T-helper 17 cell (primary cell): ENCODE measurements around the gene GRB2. TPM values are rescaled to one million over a fixed set of nuclear protein-coding genes. Genes with fewer than 3 reads are reported as not detected.
"Not testable (repeated sequence)": the region's sequence is repeated elsewhere in the genome, so short reads cannot be mapped to it uniquely, and the experiment has no call there.

Experiments used
- ATAC-seq: fragments of 150-1000 bp; cut with Tn5 transposase; 2 replicates; pipeline ENCODE4 v1.10.0; 2021; ENCODE audit warnings: mild to moderate bottlenecking, moderate library complexity
- DNase-seq, 3 donors: peaks; one replicate each; pipeline versions ENCODE4 v3.0.0 to v3.0.0-alpha.2; 2020 to 2021
- H3K9me3 ChIP-seq: one replicate; pipeline ENCODE4 v1.7.0; 2013; ENCODE audit warnings: low read length, mild to moderate bottlenecking; ENCODE audit not compliant: control insufficient read depth, poor library complexity, severe bottlenecking
- H3K27ac Mint-ChIP-seq: one replicate; pipeline ENCODE4 v1.8.0; 2022; ENCODE audit warnings: mild to moderate bottlenecking, moderate library complexity, mixed read lengths
- H3K27me3 Mint-ChIP-seq: one replicate; pipeline ENCODE4 v1.8.0; 2022; ENCODE audit warnings: mixed read lengths
- H3K36me3 Mint-ChIP-seq: one replicate; pipeline ENCODE4 v1.8.0; 2022; ENCODE audit warnings: low read depth, mixed read lengths
- H3K4me1 Mint-ChIP-seq: one replicate; pipeline ENCODE4 v1.8.0; 2022; ENCODE audit warnings: mild to moderate bottlenecking, mixed read lengths
- H3K4me3 Mint-ChIP-seq: one replicate; pipeline ENCODE4 v1.8.0; 2022; ENCODE audit warnings: mild to moderate bottlenecking, moderate library complexity, mixed read lengths
- total RNA-seq, 4 donors: library from RNA in 2 of 4; stranded (reverse) in 2 of 4; gene quantifications; one replicate each; pipeline ENCODE4 v1.2.3 and lab custom pipeline; 2022 to 2026

The GRB2 gene
- total RNA-seq, 2 donors from 2014 or later, result 112 to 117 TPM

DNA sequence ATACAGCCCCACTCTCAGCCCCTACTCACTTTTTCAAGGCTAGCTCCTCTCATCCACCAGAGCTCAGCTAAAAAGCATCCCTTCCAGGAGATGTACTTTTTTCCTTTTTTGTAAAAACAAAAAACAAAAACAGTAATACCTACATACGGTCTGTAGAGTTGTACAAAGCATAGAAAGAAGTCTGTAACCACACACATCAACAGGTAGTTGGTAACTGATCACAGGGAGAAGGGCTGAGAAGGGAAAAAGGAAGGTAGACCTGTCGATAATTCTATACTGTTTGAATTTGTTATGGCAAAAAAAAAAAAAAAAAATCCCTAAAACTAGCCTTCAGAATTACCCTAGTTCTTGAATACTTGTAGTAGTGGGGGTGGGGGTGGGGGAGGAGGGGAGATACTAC lies 117.1 kb downstream of the GRB2 start:
- Mint-ChIP-seq H3K4me3 (peak overlapping the region; percentile 99), H3K27ac (peak overlapping the region; percentile 86), H3K27me3 (no peaks in the 10 kb centered on the region), H3K4me1 (peaks cover 12% of the 10 kb centered on the region), H3K36me3 (peaks cover 2% of the 10 kb centered on the region)
- ATAC-seq (no peak), DNase-seq (no peak)
- no peaks in the 10 kb centered on the region for H3K9me3 ChIP-seq

DNA sequence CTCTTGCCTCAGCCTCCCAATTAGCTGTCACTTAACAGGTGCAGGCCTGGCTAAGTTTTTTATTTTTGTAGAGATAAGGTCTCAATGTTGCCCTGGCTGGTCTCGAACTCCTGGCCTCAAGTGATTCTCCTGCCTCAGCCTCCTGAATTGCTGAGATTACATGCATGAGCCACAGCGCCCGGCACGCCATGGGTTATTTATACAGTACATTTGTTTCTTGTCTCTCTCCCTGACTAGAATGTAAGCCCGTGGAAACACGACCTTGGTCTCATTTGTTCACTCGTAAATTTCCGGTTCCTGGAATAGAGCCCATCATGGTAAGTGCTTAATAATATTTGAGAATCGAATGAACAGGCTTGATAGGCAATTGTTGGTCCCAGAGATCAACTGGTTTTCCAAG lies 118.3 kb downstream of the GRB2 start:
- DNase-seq (no peak), ATAC-seq (no peak)
- Mint-ChIP-seq H3K36me3 (peaks cover 2% of the 10 kb centered on the region), H3K4me1 (peaks cover 12% of the 10 kb centered on the region), H3K4me3 (peak overlapping the region; percentile 99), H3K27me3 (no peaks in the 10 kb centered on the region), H3K27ac (no peak overlapping the region)
- no peaks in the 10 kb centered on the region for H3K9me3 ChIP-seq

DNA sequence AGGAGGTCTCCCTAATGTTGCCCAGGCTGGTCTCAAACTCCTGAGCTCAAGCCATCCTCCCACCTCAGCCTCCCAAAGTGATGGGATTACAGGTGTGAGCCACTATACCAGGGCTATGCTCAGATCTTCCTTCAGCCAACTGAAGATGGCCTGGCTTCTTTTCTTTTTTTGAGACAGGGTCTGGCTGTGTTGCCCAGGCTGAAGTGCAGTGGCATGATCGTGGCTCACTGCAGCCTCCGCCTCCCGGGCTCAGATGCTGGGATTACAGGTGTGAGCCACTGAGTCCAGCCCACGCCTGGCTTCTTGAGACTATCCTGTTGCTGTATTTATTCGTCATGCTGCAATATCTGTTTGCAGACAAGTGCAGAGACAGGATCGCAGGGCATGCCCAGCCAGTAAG lies 120.4 kb downstream of the GRB2 start:
- no peak for ATAC-seq
- peaks cover 12% of the 10 kb centered on the region for H3K4me1 Mint-ChIP-seq
- H3K4me3 Mint-ChIP-seq, result no peak overlapping the region
- no peaks in the 10 kb centered on the region for H3K27me3 Mint-ChIP-seq
- no peak for DNase-seq
- no peak overlapping the region for H3K27ac Mint-ChIP-seq
- H3K9me3 ChIP-seq, result no peaks in the 10 kb centered on the region
- H3K36me3 Mint-ChIP-seq, result peaks cover 2% of the 10 kb centered on the region

DNA sequence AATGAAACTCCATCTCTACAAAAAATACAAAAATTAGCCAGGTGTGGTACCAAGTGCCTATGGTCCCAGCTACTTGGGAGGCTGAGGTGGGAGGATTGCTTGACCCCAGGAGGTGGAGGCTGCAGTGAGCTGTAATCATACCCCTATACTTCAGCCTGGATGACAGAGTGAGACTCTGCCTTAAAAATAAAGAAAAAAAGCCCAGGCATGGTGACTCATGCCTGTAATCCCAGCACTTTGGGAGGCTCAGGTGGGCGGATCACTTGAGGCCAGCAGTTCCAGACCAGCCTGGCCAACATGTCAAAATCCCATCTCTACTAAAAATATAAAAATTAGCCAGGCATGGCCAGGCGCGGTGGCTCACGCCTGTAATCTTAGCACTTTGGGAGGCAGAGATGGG lies 125.3 kb downstream of the GRB2 start:
- H3K4me1 Mint-ChIP-seq, ATAC-seq, H3K27ac Mint-ChIP-seq, H3K9me3 ChIP-seq, H3K4me3 Mint-ChIP-seq, H3K36me3 Mint-ChIP-seq, H3K27me3 Mint-ChIP-seq, DNase-seq: not testable (repeated sequence)

DNA sequence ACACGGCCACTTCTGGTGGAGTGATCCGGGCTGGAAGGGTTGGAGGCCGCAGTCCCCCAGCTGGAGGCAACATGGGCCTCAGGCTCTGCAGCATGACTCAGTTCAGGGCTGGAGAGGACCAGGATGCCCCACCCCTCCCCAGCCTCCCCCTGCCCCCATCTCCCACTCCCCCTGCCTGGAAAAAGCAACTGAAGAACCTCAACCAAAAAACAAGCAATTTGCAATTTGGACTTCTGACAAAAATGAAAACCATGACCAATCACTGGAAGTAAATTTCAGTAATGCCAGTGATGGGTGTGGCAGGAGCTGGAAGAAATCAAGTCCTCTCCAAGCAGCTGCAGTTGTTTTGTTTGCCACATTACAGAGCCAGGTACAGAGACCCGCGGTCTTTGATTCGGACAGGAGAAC lies 127.8 kb downstream of the GRB2 start:
- H3K4me3 Mint-ChIP-seq, result no peak overlapping the region
- ATAC-seq, result no peak

DNA sequence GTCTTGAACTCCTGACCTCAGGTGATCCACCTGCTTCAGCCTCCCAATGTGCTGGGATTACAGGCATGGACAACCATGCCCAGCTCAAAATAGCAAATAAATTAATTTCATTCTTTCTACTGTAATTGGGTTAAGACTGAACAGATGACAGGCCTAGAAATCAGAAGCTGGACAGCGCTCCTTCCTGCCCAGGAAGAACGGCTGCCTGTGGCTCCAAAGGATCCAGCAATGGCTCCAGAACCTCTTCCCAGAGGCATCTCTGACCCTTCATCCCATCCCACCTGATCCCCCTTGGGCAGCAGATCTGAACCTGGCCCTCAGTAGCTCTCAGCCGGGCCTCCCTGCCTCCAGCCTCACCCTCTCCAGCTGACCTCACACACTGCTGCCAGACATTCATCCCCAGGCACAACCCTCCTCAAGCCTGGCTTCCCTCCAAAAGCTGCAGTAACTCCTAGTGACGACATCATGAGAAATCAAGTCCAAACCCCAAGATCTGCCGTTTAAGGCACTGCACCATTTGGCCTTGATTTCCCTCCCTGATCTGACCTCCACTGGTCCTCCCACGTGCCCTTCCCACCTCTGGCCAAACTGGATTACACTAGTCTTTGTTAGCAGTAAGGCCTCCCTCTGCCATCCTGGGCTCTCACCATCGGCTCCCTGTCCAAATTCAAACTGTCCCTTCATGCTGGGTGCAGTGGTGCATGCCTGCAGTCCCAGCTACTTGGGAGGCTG lies 131.3 kb downstream of the GRB2 start:
- peaks cover 24% of the 10 kb centered on the region for H3K4me1 Mint-ChIP-seq
- peak overlapping the region; percentile 81 for H3K27ac Mint-ChIP-seq
- no peak for DNase-seq
- peaks cover 2% of the 10 kb centered on the region for H3K36me3 Mint-ChIP-seq
- H3K27me3 Mint-ChIP-seq, result no peaks in the 10 kb centered on the region
- no peak overlapping the region for H3K4me3 Mint-ChIP-seq
- H3K9me3 ChIP-seq, result no peaks in the 10 kb centered on the region
- no peak for ATAC-seq

More for the DNA sequence above, 127.8 kb downstream of the GRB2 start:
- Mint-ChIP-seq H3K27me3 (no peaks in the 10 kb centered on the region), H3K36me3 (peaks cover 2% of the 10 kb centered on the region), H3K27ac (no peak overlapping the region), H3K4me1 (peaks cover 11% of the 10 kb centered on the region)
- DNase-seq, result no peak
- H3K9me3 ChIP-seq, result no peaks in the 10 kb centered on the region

DNA sequence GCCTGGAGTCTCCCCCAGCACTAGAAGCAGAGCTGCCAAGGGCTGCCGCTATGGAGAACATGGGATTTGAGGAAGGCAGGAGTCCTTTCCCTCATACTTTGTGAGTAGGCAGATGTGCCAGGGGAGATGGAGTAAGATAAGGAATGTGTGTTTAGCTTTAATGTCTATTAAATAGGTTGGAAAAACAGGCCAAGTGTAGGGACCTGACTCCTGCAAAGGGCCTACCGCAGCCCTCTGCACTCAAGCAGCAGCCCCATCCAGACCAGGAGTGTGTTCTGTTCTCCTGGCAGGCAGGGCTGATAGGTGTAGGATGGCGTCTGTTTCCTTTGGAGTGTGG lies 132.7 kb downstream of the GRB2 start:
- peak overlapping the region; percentile 90 for H3K4me3 Mint-ChIP-seq
- DNase-seq (no peak), ATAC-seq (no peak)
- H3K9me3 ChIP-seq, result no peaks in the 10 kb centered on the region
- peak overlapping the region; percentile 81 for H3K27ac Mint-ChIP-seq
- H3K4me1 Mint-ChIP-seq, result peaks cover 26% of the 10 kb centered on the region
- H3K27me3 Mint-ChIP-seq, result no peaks in the 10 kb centered on the region
- H3K36me3 Mint-ChIP-seq, result peaks cover 2% of the 10 kb centered on the region

DNA sequence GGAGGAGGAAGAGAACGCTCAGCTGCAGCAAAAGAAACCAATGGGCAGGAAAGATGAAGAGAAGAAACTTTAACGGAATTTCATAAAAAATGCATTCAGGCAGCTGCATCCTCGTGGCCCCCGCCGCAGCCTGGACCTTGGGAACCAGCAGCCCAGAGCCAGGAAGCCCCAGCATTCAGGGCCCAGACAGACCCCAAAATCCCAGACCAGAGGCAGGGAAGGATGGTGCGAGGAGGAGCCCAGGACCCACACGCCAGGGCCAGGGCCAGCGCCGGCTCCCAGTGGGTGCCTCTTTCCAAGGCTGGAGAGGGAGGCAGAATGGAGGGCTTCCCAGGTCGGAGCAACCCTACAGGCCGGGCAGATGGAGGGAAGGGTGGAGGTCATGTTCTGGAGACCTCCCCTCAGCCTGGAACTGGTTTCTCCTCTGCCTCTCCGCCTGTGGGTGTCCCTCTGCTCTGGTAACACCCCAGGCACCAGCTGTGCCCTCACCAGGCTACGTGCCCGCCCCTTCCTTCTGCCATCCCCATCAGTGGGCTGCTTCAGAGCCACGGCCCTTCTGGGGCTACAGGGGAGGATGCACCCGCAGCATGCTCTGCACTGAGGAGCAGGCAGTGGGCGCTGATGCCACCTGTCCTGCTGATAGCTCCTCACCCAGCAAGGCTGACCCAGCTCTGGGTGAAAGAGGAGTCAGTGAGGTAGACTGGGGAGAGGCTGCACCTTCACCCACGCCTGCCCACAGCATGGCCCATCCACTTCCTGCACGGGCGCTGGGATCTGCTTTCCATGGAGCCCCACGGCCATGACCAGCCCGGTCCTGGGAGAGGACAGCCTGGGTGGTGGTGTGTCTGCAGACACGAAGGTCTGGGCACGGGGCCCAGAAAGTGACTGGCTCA lies 133.3 kb downstream of the GRB2 start:
- peak overlapping the region; percentile 90 for H3K4me3 Mint-ChIP-seq
- ATAC-seq, result no peak

DNA sequence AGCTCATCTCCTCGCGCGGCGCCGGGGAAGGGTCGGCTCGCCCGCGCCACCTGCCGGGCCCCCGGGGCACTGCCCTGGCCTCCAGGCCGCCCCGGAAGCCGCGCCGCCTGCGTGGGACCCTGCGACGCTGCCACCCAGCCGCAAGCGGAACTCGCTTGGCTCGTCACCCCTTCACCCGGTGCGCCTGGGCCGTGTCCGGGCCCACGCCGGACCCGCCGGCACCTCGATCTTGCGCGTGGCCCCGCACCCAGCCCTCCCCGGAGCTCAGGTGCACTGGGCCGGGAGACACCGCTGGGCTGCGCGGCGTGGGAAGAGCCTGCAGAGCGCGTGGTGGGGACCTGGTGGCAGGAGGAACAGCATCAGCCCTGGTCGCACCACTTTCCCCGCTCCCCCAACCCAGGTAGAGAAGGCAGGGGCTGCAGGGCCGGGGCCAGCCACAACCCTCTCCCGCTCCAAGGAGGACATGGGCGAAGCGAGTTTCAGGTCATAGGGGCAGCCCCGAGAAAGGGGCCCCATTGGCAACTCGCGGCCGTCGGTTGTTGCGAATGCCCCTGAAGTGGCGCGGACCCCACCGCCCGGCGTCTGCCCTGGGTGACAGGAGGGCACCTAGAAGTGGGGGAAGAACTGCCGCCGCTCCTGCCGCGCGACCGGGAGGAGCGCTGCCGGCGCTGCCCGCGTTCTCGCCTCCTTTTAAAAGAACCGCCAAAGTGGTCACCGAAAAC lies 134.1 kb downstream of the GRB2 start:
- H3K27me3 Mint-ChIP-seq, result no peaks in the 10 kb centered on the region
- ATAC-seq (peak; percentile 92), DNase-seq (peak; percentile 85 to 92 (median 88))
- no peaks in the 10 kb centered on the region for H3K9me3 ChIP-seq
- peak overlapping the region; percentile 90 for H3K4me3 Mint-ChIP-seq
- peak overlapping the region; percentile 74 for H3K27ac Mint-ChIP-seq
- H3K4me1 Mint-ChIP-seq, result peaks cover 26% of the 10 kb centered on the region
- peaks cover 2% of the 10 kb centered on the region for H3K36me3 Mint-ChIP-seq

More for the DNA sequence above, 133.3 kb downstream of the GRB2 start:
- Mint-ChIP-seq H3K27me3 (no peaks in the 10 kb centered on the region), H3K4me1 (peaks cover 26% of the 10 kb centered on the region), H3K27ac (peak overlapping the region; percentile 81), H3K36me3 (peaks cover 2% of the 10 kb centered on the region)
- DNase-seq, result no peak
- H3K9me3 ChIP-seq, result no peaks in the 10 kb centered on the region

DNA sequence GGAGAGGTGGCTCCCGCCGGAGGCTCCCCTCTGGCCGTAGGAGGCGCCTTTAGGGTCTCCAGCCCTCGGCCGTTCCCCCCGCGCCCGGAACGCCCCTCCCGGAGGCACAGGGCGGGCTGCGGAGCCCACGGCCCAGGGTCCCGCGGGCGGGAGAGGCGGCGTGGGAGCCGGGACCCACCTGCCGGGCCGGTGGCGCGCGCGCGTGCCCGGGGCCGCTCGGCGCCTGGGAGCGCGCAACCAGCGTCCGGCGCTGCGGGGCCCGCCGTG lies 134.6 kb downstream of the GRB2 start, which contains the start of gene MIF4GD:
MIF4GD (minus strand) TSS at position 266 of the 267 bp plus-strand sequence. CDS start 1,036 bp downstream, outside the sequence.
- Mint-ChIP-seq H3K4me3 (peak within 1 kb of the TSS; percentile 90), H3K27ac (peak within 1 kb of the TSS; percentile 80), H3K36me3 (peaks cover 2% of the 10 kb centered on the region), H3K4me1 (peaks cover 26% of the 10 kb centered on the region), H3K27me3 (no peaks in the 10 kb centered on the region)
- DNase-seq (no peak), ATAC-seq (no peak)
- no peaks in the 10 kb centered on the region for H3K9me3 ChIP-seq

DNA sequence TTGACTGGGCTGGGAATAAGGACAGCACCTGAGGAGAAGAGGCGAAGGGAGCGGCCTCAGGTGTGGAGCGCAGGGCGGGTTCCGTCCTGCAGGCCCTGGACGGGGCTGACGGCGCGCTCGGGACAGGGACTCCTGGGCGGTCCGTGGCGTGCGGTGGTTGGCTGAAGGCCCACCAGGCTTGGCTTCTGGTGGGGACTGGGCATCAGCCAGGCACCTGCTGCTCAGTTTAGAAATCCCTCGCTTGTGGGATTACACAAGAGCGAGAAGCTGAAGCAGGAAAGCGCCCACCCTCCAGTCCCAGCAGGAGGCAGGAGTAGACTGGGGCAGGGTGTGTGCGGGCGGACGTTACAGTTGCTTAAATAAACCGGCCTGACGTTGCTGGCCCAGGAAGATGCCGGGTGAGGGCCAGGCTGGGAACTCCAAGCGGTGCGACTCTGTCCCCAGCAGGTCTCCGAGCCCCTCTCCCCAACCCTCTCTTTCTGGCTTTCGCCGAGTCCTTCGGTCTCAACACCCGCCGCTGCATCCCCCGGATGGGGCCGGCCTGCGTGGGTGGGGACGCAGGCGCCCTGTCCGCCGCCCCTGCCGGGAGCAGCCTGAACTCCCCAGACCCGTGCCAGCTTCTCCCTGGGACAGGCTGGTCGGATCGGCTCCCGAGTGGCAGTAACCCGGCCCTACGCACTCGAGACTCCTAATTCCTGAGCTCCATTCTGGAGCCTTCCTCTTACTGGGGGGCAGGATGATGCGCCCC lies 135.1 kb downstream of the GRB2 start:
- peak overlapping the region; percentile 89 for H3K4me3 Mint-ChIP-seq
- peaks cover 26% of the 10 kb centered on the region for H3K4me1 Mint-ChIP-seq
- DNase-seq (peak; percentile 29 to 32 (median 30)), ATAC-seq (peak; percentile 32)
- peak overlapping the region; percentile 80 for H3K27ac Mint-ChIP-seq
- no peaks in the 10 kb centered on the region for H3K27me3 Mint-ChIP-seq
- peaks cover 2% of the 10 kb centered on the region for H3K36me3 Mint-ChIP-seq
- H3K9me3 ChIP-seq, result no peaks in the 10 kb centered on the region

DNA sequence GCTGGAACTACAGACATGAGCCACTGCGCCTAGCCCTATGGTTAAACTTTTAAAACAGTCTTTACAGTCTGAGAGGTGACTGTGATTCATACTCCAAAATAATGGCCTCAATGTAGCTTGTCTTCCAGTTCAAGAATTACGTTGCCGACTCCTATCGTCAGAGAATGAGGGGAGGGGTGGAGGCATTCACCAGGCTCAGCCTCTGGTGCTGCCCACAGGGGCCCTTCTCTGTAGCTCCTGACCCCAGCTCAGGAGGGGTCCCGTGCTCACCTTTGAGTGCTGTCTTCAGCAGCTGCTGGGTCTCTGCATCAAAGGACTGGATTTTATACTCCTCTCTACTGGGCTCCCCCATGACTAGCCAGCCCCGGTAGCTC lies 135.6 kb downstream of the GRB2 start:
- DNase-seq, result no peak
- Mint-ChIP-seq H3K27me3 (no peaks in the 10 kb centered on the region), H3K36me3 (peaks cover 2% of the 10 kb centered on the region), H3K27ac (peak overlapping the region; percentile 80), H3K4me1 (peaks cover 24% of the 10 kb centered on the region), H3K4me3 (peak overlapping the region; percentile 89)
- ATAC-seq, result no peak
- H3K9me3 ChIP-seq, result no peaks in the 10 kb centered on the region
